ENCODE results near the gene ADAMTS8.

- TF ChIP-seq ZNF586 (CRISPR knock-in tag; conservative IDR thresholded peaks at IDR 0.05), result no peak
- no peak for TF ChIP-seq NFYB (IDR thresholded peaks at IDR 0.05; ENCODE audit: extremely low read depth, insufficient read length)
These were observed 4.8 kb downstream of the ADAMTS8 start for GRCh38 chr11:130423541-130424142.
